A549 (cell line): Measurements from ENCODE around the gene UBE2L5.

Experiments used
- CEBPB ChIP-seq, 2 experiments: fragments of >200 bp in 1 of 2; sonication (Bioruptor Twin) in 1 of 2; formaldehyde crosslinking in 1 of 2; IDR thresholded peaks; 2 replicates each; pipeline ENCODE4 v1.6.1; 2012 to 2016
- CHD4 ChIP-seq: fragments of 200-600 bp; sonication (generic); IDR thresholded peaks from 2 replicates; pipeline ENCODE4 v1.6.1; 2016; ENCODE audit warnings: antibody characterized with exemption, mild to moderate bottlenecking, borderline replicate concordance
- EHMT2 ChIP-seq: fragments of 200-600 bp; sonication (generic); IDR thresholded peaks from 2 replicates; pipeline ENCODE4 v1.6.1; 2016; ENCODE audit warnings: antibody characterized with exemption, low read depth, mild to moderate bottlenecking, moderate library complexity
- EP300 ChIP-seq, 2 experiments: fragments of >200 bp; sonication (Bioruptor Twin); formaldehyde crosslinking; IDR thresholded peaks; 2 replicates in 1 of 2; 3 replicates in 1 of 2; pipeline ENCODE4 v1.6.1; 2016 to 2017
- GATA3 ChIP-seq: IDR thresholded peaks from 2 replicates; pipeline ENCODE4 v1.6.1; 2012; ENCODE audit warnings: borderline replicate concordance
- HDAC2 ChIP-seq: fragments of 200-600 bp; sonication (generic); IDR thresholded peaks from 2 replicates; pipeline ENCODE4 v1.6.1; 2016
- KDM1A ChIP-seq: fragments of 200-600 bp; sonication (generic); IDR thresholded peaks from 2 replicates; pipeline ENCODE4 v1.6.1; 2016; ENCODE audit warnings: low read depth, mild to moderate bottlenecking
- MAFK ChIP-seq: fragments of 450-650 bp; IDR thresholded peaks from 2 replicates; pipeline ENCODE4 v1.6.1; 2014; ENCODE audit not compliant: partially characterized antibody
- MAZ ChIP-seq: fragments of 150-350 bp; IDR thresholded peaks from 2 replicates; pipeline ENCODE4 v1.6.1; 2014; ENCODE audit warnings: antibody characterized with exemption, low read depth, low read length, borderline replicate concordance
- NR3C1 ChIP-seq: fragments of >200 bp; sonication (Bioruptor Twin); formaldehyde crosslinking; IDR thresholded peaks from 3 replicates; pipeline ENCODE4 v1.6.1; 2017
- POLR2A ChIP-seq: IDR thresholded peaks from 2 replicates; pipeline ENCODE4 v1.6.1; 2012; ENCODE audit warnings: mild to moderate bottlenecking, low read length
- TF ChIP-seq, protein P1 (sequence below): fragments of >200 bp; sonication (Bioruptor Twin); formaldehyde crosslinking; IDR thresholded peaks from 3 replicates; pipeline ENCODE4 v1.5.1; 2016
- TF ChIP-seq, protein P2 (sequence below): fragments of 150-350 bp; IDR thresholded peaks from 2 replicates; pipeline ENCODE4 v1.6.1; 2014; ENCODE audit warnings: low read depth, mild to moderate bottlenecking, low read length
- TF ChIP-seq, protein P3 (sequence below): fragments of >200 bp; sonication (Bioruptor Twin); formaldehyde crosslinking; IDR thresholded peaks from 3 replicates; pipeline ENCODE4 v1.6.1; 2016

DNA sequence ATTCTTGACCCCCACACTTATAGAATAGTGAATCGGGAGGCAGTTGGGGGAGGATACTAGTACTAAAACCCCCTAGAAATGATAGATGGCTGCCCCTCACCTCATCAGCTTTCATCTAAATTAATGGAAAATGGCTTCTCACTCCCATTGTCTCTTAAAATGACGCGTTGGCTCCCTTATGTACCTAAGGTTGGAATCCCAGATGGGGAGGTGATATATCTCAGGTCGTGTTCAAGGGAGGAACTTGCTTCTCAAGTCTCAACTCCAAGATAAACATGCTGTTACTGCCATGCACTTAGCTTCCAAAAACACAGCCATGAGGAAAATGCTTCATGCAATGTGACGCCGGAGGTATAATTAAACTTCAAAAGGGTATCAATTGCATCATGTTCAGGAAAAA, 18.8 kb upstream of the UBE2L5 start:
- TF ChIP-seq, protein P1, sequence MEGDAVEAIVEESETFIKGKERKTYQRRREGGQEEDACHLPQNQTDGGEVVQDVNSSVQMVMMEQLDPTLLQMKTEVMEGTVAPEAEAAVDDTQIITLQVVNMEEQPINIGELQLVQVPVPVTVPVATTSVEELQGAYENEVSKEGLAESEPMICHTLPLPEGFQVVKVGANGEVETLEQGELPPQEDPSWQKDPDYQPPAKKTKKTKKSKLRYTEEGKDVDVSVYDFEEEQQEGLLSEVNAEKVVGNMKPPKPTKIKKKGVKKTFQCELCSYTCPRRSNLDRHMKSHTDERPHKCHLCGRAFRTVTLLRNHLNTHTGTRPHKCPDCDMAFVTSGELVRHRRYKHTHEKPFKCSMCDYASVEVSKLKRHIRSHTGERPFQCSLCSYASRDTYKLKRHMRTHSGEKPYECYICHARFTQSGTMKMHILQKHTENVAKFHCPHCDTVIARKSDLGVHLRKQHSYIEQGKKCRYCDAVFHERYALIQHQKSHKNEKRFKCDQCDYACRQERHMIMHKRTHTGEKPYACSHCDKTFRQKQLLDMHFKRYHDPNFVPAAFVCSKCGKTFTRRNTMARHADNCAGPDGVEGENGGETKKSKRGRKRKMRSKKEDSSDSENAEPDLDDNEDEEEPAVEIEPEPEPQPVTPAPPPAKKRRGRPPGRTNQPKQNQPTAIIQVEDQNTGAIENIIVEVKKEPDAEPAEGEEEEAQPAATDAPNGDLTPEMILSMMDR: no peak
- no peak for TF ChIP-seq EHMT2
- TF ChIP-seq GATA3: no peak
- no peak for TF ChIP-seq CEBPB (IDR thresholded peaks at IDR 0.05)
- TF ChIP-seq, protein P2, sequence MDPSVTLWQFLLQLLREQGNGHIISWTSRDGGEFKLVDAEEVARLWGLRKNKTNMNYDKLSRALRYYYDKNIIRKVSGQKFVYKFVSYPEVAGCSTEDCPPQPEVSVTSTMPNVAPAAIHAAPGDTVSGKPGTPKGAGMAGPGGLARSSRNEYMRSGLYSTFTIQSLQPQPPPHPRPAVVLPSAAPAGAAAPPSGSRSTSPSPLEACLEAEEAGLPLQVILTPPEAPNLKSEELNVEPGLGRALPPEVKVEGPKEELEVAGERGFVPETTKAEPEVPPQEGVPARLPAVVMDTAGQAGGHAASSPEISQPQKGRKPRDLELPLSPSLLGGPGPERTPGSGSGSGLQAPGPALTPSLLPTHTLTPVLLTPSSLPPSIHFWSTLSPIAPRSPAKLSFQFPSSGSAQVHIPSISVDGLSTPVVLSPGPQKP: no peak
- TF ChIP-seq POLR2A: no peak
- TF ChIP-seq, protein P3, sequence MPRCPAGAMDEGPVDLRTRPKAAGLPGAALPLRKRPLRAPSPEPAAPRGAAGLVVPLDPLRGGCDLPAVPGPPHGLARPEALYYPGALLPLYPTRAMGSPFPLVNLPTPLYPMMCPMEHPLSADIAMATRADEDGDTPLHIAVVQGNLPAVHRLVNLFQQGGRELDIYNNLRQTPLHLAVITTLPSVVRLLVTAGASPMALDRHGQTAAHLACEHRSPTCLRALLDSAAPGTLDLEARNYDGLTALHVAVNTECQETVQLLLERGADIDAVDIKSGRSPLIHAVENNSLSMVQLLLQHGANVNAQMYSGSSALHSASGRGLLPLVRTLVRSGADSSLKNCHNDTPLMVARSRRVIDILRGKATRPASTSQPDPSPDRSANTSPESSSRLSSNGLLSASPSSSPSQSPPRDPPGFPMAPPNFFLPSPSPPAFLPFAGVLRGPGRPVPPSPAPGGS: no peak
- TF ChIP-seq EP300 (IDR thresholded peaks at IDR 0.05): no peak
- no peak for TF ChIP-seq NR3C1
- TF ChIP-seq CHD4: no peak
- TF ChIP-seq MAFK: no peak
- TF ChIP-seq HDAC2: no peak
- TF ChIP-seq MAZ: no peak
- no peak for TF ChIP-seq KDM1A
